Upper lobe of left lung (tissue), 4 donors: ENCODE measurements around the gene OGFOD3.
"Not testable (repeated sequence)": the region's sequence is repeated elsewhere in the genome, so short reads cannot be mapped to it uniquely, and the experiment has no call there.

Experiments used
- CTCF ChIP-seq, 6 experiments: fragments of 450-650 bp in 4 of 6; fragments of 200-600 bp in 2 of 6; sonication (generic) in 2 of 6; IDR thresholded peaks; one replicate each; pipeline ENCODE4 v1.5.1; 2016 to 2019; ENCODE audit warnings: antibody characterized with exemption in 6 of 6
- EP300 ChIP-seq, 4 donors: sonication (generic); formaldehyde crosslinking; IDR thresholded peaks; one replicate each; pipeline ENCODE4 v1.5.1; 2017; ENCODE audit warnings: antibody characterized with exemption in 4 of 4, control low read depth in 2 of 4

GRCh38 chr17:82359451-82360074, 58.8 kb downstream of the OGFOD3 start:
- TF ChIP-seq EP300, CTCF (IDR thresholded peaks at IDR 0.05): not testable (repeated sequence)
